Astrocyte (in vitro differentiated cells and primary cell): ENCODE data around the gene GLRA1. TPM values are rescaled to one million over a fixed set of nuclear protein-coding genes. Genes with fewer than 3 reads are reported as not detected.

ENCODE experiments used
- DNase-seq: peaks from one replicate; pipeline ENCODE4 v3.0.0-alpha.2; 2010; ENCODE audit warnings: low read depth
- FAIRE-seq: peaks from 2 replicates; lab custom pipeline; 2011; peaks lifted over from hg19 to GRCh38; lab: Jason Lieb, UNC
- H2AFZ ChIP-seq: 2 replicates; pipeline ENCODE4 v1.6.0; 2012; ENCODE audit warnings: low read depth, low read length, inconsistent platforms
- H3K27ac ChIP-seq: 2 replicates; pipeline ENCODE4 v1.5.1; 2011; ENCODE audit warnings: low read depth, low read length, inconsistent platforms
- H3K27me3 ChIP-seq: 2 replicates; pipeline ENCODE4 v1.6.0; 2011; ENCODE audit warnings: low read length, inconsistent platforms; ENCODE audit not compliant: insufficient read depth
- H3K36me3 ChIP-seq: 2 replicates; pipeline ENCODE4 v1.5.1; 2011; ENCODE audit warnings: low read length, inconsistent platforms; ENCODE audit not compliant: insufficient read depth
- H3K4me1 ChIP-seq: 2 replicates; pipeline ENCODE4 v1.5.1; 2011; ENCODE audit warnings: low read length, inconsistent platforms; ENCODE audit not compliant: insufficient read depth
- H3K4me2 ChIP-seq: 2 replicates; pipeline ENCODE4 v1.6.0; 2012; ENCODE audit warnings: low read length, inconsistent platforms
- H3K4me3 ChIP-seq: 2 replicates; pipeline ENCODE4 v1.5.1; 2011; ENCODE audit warnings: low read depth, mild to moderate bottlenecking, low read length, inconsistent platforms; ENCODE audit not compliant: insufficient read depth
- H3K79me2 ChIP-seq: 2 replicates; pipeline ENCODE4 v1.6.0; 2012; ENCODE audit warnings: mild to moderate bottlenecking, low read length, inconsistent platforms; ENCODE audit not compliant: insufficient read depth
- H3K9ac ChIP-seq: 2 replicates; pipeline ENCODE4 v1.6.0; 2012; ENCODE audit warnings: mild to moderate bottlenecking, low read length, inconsistent platforms
- H3K9me3 ChIP-seq: 2 replicates; pipeline ENCODE4 v1.5.1; 2012; ENCODE audit warnings: low read depth, mild to moderate bottlenecking, low read length, inconsistent platforms; ENCODE audit not compliant: insufficient read depth
- H4K20me1 ChIP-seq: 2 replicates; pipeline ENCODE4 v1.6.0; 2012; ENCODE audit warnings: low read length, inconsistent platforms; ENCODE audit not compliant: insufficient read depth
- H3K27ac Mint-ChIP-seq: one replicate; pipeline ENCODE4 v1.8.0; 2021; ENCODE audit warnings: mild to moderate bottlenecking, mixed read lengths; ENCODE audit not compliant: unreplicated experiment
- H3K27me3 Mint-ChIP-seq: one replicate; pipeline ENCODE4 v1.8.0; 2021; ENCODE audit warnings: low read depth, mixed read lengths; ENCODE audit not compliant: unreplicated experiment
- H3K36me3 Mint-ChIP-seq: one replicate; pipeline ENCODE4 v1.8.0; 2021; ENCODE audit warnings: low read depth, mixed read lengths; ENCODE audit not compliant: unreplicated experiment
- H3K4me1 Mint-ChIP-seq: one replicate; pipeline ENCODE4 v1.8.0; 2021; ENCODE audit warnings: low read depth, mixed read lengths; ENCODE audit not compliant: unreplicated experiment
- H3K4me3 Mint-ChIP-seq: one replicate; pipeline ENCODE4 v1.8.0; 2021; ENCODE audit warnings: mild to moderate bottlenecking, moderate library complexity, mixed read lengths; ENCODE audit not compliant: unreplicated experiment
- H3K9me3 Mint-ChIP-seq: one replicate; pipeline ENCODE4 v1.8.0; 2021; ENCODE audit warnings: mild to moderate bottlenecking, mixed read lengths; ENCODE audit not compliant: unreplicated experiment
- EZH2 ChIP-seq: IDR thresholded peaks from 2 replicates; pipeline ENCODE4 v1.6.1; 2012; ENCODE audit warnings: mild to moderate bottlenecking, low read length, inconsistent platforms; ENCODE audit not compliant: insufficient read depth
- total RNA-seq: library from RNA; stranded (reverse); gene quantifications from 2 replicates; pipeline ENCODE4 v1.2.1, GENCODE V29; 2021
- TF ChIP-seq, protein P1 (sequence below): IDR thresholded peaks from 2 replicates; pipeline ENCODE4 v1.5.1; 2011; ENCODE audit warnings: low read depth, mild to moderate bottlenecking, inconsistent platforms, low read length, moderate library complexity; ENCODE audit not compliant: insufficient read depth

The GLRA1 gene
- total RNA-seq, 1 donor from 2014 or later = not detected

DNA sequence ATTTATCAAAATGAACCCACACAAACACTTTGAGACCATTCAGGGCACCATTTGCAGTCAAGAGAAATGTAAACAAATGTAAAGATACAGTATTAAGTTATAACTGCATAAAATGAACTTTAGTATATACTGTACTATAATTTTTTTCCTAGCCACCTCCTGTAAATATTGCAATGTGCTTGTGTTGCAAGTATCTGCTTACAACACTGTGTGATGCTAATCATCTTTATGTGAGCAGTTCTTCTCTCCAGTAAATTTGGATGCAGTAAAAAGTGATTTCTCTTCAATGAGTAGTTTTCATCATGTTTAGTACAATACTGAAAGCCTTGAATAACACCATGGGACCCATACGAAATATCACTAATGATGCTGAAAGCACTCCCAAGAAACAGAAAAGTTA is 143.4 kb downstream of the GLRA1 start:
- no peak overlapping the region for H3K4me2 ChIP-seq
- no peak for DNase-seq
- peaks cover 100% of the 10 kb centered on the region for H3K79me2 ChIP-seq
- H3K9me3 ChIP-seq = no peaks in the 10 kb centered on the region
- Mint-ChIP-seq H3K36me3 (peaks cover 3% of the 10 kb centered on the region), H3K4me3 (no peak overlapping the region), H3K27me3 (no peaks in the 10 kb centered on the region), H3K4me1 (peaks cover 39% of the 10 kb centered on the region), H3K27ac (no peak overlapping the region), H3K9me3 (no peaks in the 10 kb centered on the region)
- peaks cover 8% of the 10 kb centered on the region for H3K36me3 ChIP-seq
- H3K4me3 ChIP-seq = no peak overlapping the region
- no peaks in the 10 kb centered on the region for H3K4me1 ChIP-seq
- H4K20me1 ChIP-seq = peaks cover 98% of the 10 kb centered on the region
- H2AFZ ChIP-seq = no peak overlapping the region
- H3K27ac ChIP-seq = no peak overlapping the region
- TF ChIP-seq, protein P1, sequence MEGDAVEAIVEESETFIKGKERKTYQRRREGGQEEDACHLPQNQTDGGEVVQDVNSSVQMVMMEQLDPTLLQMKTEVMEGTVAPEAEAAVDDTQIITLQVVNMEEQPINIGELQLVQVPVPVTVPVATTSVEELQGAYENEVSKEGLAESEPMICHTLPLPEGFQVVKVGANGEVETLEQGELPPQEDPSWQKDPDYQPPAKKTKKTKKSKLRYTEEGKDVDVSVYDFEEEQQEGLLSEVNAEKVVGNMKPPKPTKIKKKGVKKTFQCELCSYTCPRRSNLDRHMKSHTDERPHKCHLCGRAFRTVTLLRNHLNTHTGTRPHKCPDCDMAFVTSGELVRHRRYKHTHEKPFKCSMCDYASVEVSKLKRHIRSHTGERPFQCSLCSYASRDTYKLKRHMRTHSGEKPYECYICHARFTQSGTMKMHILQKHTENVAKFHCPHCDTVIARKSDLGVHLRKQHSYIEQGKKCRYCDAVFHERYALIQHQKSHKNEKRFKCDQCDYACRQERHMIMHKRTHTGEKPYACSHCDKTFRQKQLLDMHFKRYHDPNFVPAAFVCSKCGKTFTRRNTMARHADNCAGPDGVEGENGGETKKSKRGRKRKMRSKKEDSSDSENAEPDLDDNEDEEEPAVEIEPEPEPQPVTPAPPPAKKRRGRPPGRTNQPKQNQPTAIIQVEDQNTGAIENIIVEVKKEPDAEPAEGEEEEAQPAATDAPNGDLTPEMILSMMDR = no peak
- no peak for TF ChIP-seq EZH2
- FAIRE-seq = no peak
- H3K27me3 ChIP-seq = no peaks in the 10 kb centered on the region
- H3K9ac ChIP-seq = no peak overlapping the region

DNA sequence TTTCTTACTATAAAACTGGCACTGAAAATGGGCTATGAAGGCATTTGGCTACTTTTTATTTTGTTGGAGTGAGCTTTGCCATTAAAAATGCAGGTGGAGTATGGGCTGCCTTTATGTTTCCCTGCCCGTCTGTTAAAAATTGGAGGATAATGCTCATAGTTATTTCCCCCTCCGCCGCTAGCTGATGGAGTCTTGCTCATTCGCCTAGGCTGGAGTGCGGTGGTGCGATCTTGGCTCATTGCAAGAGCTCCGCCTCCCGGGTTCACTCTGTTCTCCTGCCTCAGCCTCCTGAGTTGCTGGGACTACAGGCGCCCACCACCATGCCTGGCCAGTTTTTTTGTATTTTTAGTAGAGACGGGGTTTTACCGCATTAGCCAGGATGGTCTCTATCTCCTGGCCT is 144.3 kb downstream of the GLRA1 start:
- no peak for FAIRE-seq
- TF ChIP-seq, protein P1 = no peak
- no peak for TF ChIP-seq EZH2
- no peaks in the 10 kb centered on the region for H3K27me3 Mint-ChIP-seq

DNA sequence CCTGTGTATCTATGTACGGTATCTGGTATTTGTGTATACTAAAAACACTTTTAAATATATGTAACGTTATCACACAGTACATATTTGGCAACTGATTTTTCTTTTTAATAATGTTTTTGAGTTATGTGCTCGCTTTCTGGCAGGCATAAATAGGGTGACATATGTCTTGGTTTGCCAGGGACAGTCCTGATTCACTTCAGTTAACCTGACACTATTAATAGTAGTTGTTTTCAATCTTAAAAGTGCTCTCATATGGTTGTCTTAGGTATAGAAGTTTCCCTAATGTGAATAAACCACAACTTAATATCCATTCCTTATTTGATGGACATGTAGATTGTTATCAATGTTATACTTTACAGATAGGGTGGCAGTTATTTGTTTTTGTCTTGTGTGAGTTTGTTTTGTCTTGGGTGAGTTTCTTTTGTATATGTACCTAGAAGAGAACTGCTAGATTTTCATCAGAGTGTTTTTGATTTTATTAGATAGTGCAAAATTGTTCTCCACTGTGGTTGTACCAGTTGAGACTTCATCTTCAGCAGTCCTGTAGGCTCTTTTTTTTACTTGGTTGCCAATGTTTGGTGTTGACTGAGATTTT is 145.0 kb downstream of the GLRA1 start:
- H3K9me3 Mint-ChIP-seq = no peaks in the 10 kb centered on the region
- Histone ChIP-seq H3K27ac (no peak overlapping the region), H3K4me3 (no peak overlapping the region), H3K4me1 (peaks cover 5% of the 10 kb centered on the region), H2AFZ (no peak overlapping the region), H3K36me3 (peaks cover 8% of the 10 kb centered on the region), H3K4me2 (no peak overlapping the region), H3K79me2 (peaks cover 100% of the 10 kb centered on the region), H3K9ac (no peak overlapping the region), H3K9me3 (no peaks in the 10 kb centered on the region), H4K20me1 (peaks cover 98% of the 10 kb centered on the region), H3K27me3 (no peaks in the 10 kb centered on the region)
- TF ChIP-seq, protein P1 = no peak
- peak overlapping the region; percentile 1 for H3K4me3 Mint-ChIP-seq
- no peaks in the 10 kb centered on the region for H3K27me3 Mint-ChIP-seq
- FAIRE-seq = no peak
- no peak for DNase-seq
- H3K36me3 Mint-ChIP-seq = peaks cover 3% of the 10 kb centered on the region
- no peak overlapping the region for H3K27ac Mint-ChIP-seq
- peaks cover 43% of the 10 kb centered on the region for H3K4me1 Mint-ChIP-seq

More for the DNA sequence above, 144.3 kb downstream of the GLRA1 start:
- Mint-ChIP-seq H3K27ac (no peak overlapping the region), H3K9me3 (no peaks in the 10 kb centered on the region), H3K4me1 (peaks cover 39% of the 10 kb centered on the region), H3K36me3 (peaks cover 3% of the 10 kb centered on the region), H3K4me3 (peak overlapping the region; percentile 27)
- no peaks in the 10 kb centered on the region for H3K9me3 ChIP-seq
- H2AFZ ChIP-seq = no peak overlapping the region
- H4K20me1 ChIP-seq = peaks cover 98% of the 10 kb centered on the region
- no peaks in the 10 kb centered on the region for H3K4me1 ChIP-seq
- no peak overlapping the region for H3K4me3 ChIP-seq
- no peak overlapping the region for H3K9ac ChIP-seq
- H3K27me3 ChIP-seq = no peaks in the 10 kb centered on the region
- no peak overlapping the region for H3K4me2 ChIP-seq
- H3K27ac ChIP-seq = no peak overlapping the region
- H3K79me2 ChIP-seq = peaks cover 100% of the 10 kb centered on the region
- H3K36me3 ChIP-seq = peaks cover 8% of the 10 kb centered on the region
- no peak for DNase-seq
